Upper lobe of left lung (tissue), 6 donors: Measurements from ENCODE around the gene CCDC148. TPM values are rescaled to one million over a fixed set of nuclear protein-coding genes. Genes with fewer than 3 reads are reported as not detected.
"Not testable (repeated sequence)": the region's sequence is repeated elsewhere in the genome, so short reads cannot be mapped to it uniquely, and the experiment has no call there.

Source experiments
- ATAC-seq, 2 donors: fragments of 200-7000 bp; cut with Tn5 transposase; one replicate each; pipeline ENCODE4 v1.9.1; 2022; ENCODE audit warnings: mild to moderate bottlenecking in 2 of 2, moderate library complexity in 2 of 2; ENCODE audit not compliant: low FRiP score in 2 of 2
- DNase-seq, 2 donors: peaks; one replicate each; pipeline ENCODE4 v3.0.0-alpha.2; 2019 to 2020
- H3K27ac ChIP-seq, 4 donors: fragments of 200-600 bp; sonication (generic); one replicate each; pipeline ENCODE4 v1.5.1; 2016 to 2019
- H3K27me3 ChIP-seq, 4 donors: fragments of 200-600 bp; sonication (generic); one replicate each; pipeline ENCODE4 v1.5.1; 2017 to 2019
- H3K36me3 ChIP-seq, 4 donors: fragments of 200-600 bp; sonication (generic); one replicate each; pipeline ENCODE4 v1.5.1; 2016 to 2019
- H3K4me1 ChIP-seq, 4 donors: fragments of 200-600 bp; sonication (generic); one replicate each; pipeline ENCODE4 v1.5.1; 2018 to 2019
- H3K4me3 ChIP-seq, 4 donors: fragments of 200-600 bp; sonication (generic); one replicate each; pipeline ENCODE4 v1.5.1; 2017 to 2019; ENCODE audit warnings: mild to moderate bottlenecking in 2 of 4, moderate library complexity in 1 of 4
- H3K9me3 ChIP-seq, 4 donors: fragments of 200-600 bp; sonication (generic); one replicate each; pipeline ENCODE4 v1.5.1; 2018 to 2019
- CTCF ChIP-seq, 6 experiments: fragments of 450-650 bp in 4 of 6; fragments of 200-600 bp in 2 of 6; sonication (generic) in 2 of 6; IDR thresholded peaks; one replicate each; pipeline ENCODE4 v1.5.1; 2016 to 2019; ENCODE audit warnings: antibody characterized with exemption in 6 of 6
- EP300 ChIP-seq, 4 donors: sonication (generic); formaldehyde crosslinking; IDR thresholded peaks; one replicate each; pipeline ENCODE4 v1.5.1; 2017; ENCODE audit warnings: antibody characterized with exemption in 4 of 4, control low read depth in 2 of 4
- POLR2A ChIP-seq, 4 donors: fragments of 450-650 bp; IDR thresholded peaks; one replicate each; pipeline ENCODE4 v1.5.1; 2016 to 2017; ENCODE audit warnings: antibody characterized with exemption in 4 of 4, mild to moderate bottlenecking in 2 of 4
- POLR2AphosphoS5 ChIP-seq, 2 donors: sonication (generic); formaldehyde crosslinking; IDR thresholded peaks; one replicate each; pipeline ENCODE4 v1.5.1; 2017; ENCODE audit warnings: antibody characterized with exemption in 2 of 2
- WGBS, 2 donors: methylation state at CpG; one replicate each; pipeline ENCODE4 v1.1.5; 2017 to 2018; 5-methylcytosine and 5-hydroxymethylcytosine counted together
- total RNA-seq, 6 donors: library from RNA; depleted of rRNA in 4 of 6; stranded (reverse); fragments of >200 nt in 4 of 6; gene quantifications; one replicate each; pipeline versions ENCODE4 v1.1.0 to v1.2.1, GENCODE V29; 2016 to 2021
- donor health status: DM: no; HTN: no; CAD: no; lungs with moderate emphysema.
- donor health status: DM: no; HTN: yes; CAD: no; lungs with severe emphysema.

The CCDC148 gene
- total RNA-seq, 6 donors from 2014 or later, result 0.69 to 4.2 (median 1.9) TPM

- peaks cover 0 to 19% (median 1%) of the 10 kb centered on the region in 4 donors for H3K4me1 ChIP-seq
- DNase-seq, result no peak
- H3K9me3 ChIP-seq, result no peaks in the 10 kb centered on the region
- peak overlapping the region in 1 of 4 donors; percentile 53 for H3K27ac ChIP-seq
- no peak for ATAC-seq
- no peak overlapping the region for H3K4me3 ChIP-seq
- 39 to 51% methylated on average over 3 of the region's 3 CpGs for WGBS, 2 donors
- TF ChIP-seq POLR2A (IDR thresholded peaks at IDR 0.05), result no peak
- TF ChIP-seq CTCF (IDR thresholded peaks at IDR 0.05), result no peak
- TF ChIP-seq EP300 (IDR thresholded peaks at IDR 0.05), result no peak
- no peak for TF ChIP-seq POLR2AphosphoS5 (IDR thresholded peaks at IDR 0.05)
- no peaks in the 10 kb centered on the region for H3K36me3 ChIP-seq
- no peaks in the 10 kb centered on the region for H3K27me3 ChIP-seq
Measured at GRCh38 chr2:158477202-158477601, 20.6 kb upstream of the CCDC148 start.

- not testable (repeated sequence) for H3K36me3 ChIP-seq, H3K27me3 ChIP-seq, ATAC-seq, H3K9me3 ChIP-seq, H3K27ac ChIP-seq, H3K4me3 ChIP-seq, DNase-seq
- WGBS, 2 donors, result 92 to 98% methylated on average over 3 of the region's 3 CpGs
- H3K4me1 ChIP-seq, result peaks cover 0 to 19% (median 1%) of the 10 kb centered on the region in 4 donors
Measured at GRCh38 chr2:158474526-158475011, 18.0 kb upstream of the CCDC148 start.

- no peak overlapping the region for H3K4me3 ChIP-seq
- TF ChIP-seq POLR2A (IDR thresholded peaks at IDR 0.05), result no peak
- no peak for TF ChIP-seq EP300 (IDR thresholded peaks at IDR 0.05)
- H3K9me3 ChIP-seq, result no peaks in the 10 kb centered on the region
- peaks cover 0 to 15% (median 1%) of the 10 kb centered on the region in 4 donors for H3K4me1 ChIP-seq
- H3K27ac ChIP-seq, result no peak overlapping the region
- DNase-seq (no peak), ATAC-seq (no peak)
- no peaks in the 10 kb centered on the region for H3K27me3 ChIP-seq
- H3K36me3 ChIP-seq, result no peaks in the 10 kb centered on the region
- 91 to 94% methylated on average over 8 of the region's 8 CpGs for WGBS, 2 donors
Measured at GRCh38 chr2:158473719-158474392, 17.3 kb upstream of the CCDC148 start.

- not testable (repeated sequence) for H3K9me3 ChIP-seq, H3K27ac ChIP-seq, ATAC-seq, H3K4me3 ChIP-seq, H3K36me3 ChIP-seq, H3K27me3 ChIP-seq, DNase-seq
- H3K4me1 ChIP-seq, result peaks cover 0 to 12% (median 0%) of the 10 kb centered on the region in 4 donors
- 100% methylated on average over 3 of the region's 3 CpGs for WGBS, 2 donors
Measured at GRCh38 chr2:158473300-158473699, 16.7 kb upstream of the CCDC148 start.

- DNase-seq, H3K36me3 ChIP-seq, H3K4me3 ChIP-seq, ATAC-seq, H3K9me3 ChIP-seq, H3K27ac ChIP-seq, H3K27me3 ChIP-seq: not testable (repeated sequence)
- WGBS, 2 donors, result 90 to 94% methylated on average over 3 of the region's 3 CpGs
- H3K4me1 ChIP-seq, result peaks cover 0 to 12% (median 0%) of the 10 kb centered on the region in 4 donors
Measured at GRCh38 chr2:158472829-158473228, 16.3 kb upstream of the CCDC148 start.

- no peaks in the 10 kb centered on the region for H3K27me3 ChIP-seq
- no peaks in the 10 kb centered on the region for H3K4me1 ChIP-seq
- no peak for TF ChIP-seq POLR2AphosphoS5 (IDR thresholded peaks at IDR 0.05)
- TF ChIP-seq EP300 (IDR thresholded peaks at IDR 0.05), result no peak
- no peak for TF ChIP-seq POLR2A (IDR thresholded peaks at IDR 0.05)
- no peak for TF ChIP-seq CTCF (IDR thresholded peaks at IDR 0.05)
- no peaks in the 10 kb centered on the region for H3K36me3 ChIP-seq
- 85 to 91% methylated on average over 4 of the region's 4 CpGs for WGBS, 2 donors
- no peak overlapping the region for H3K27ac ChIP-seq
- DNase-seq, result no peak
- H3K9me3 ChIP-seq, result no peaks in the 10 kb centered on the region
- ATAC-seq, result no peak
- H3K4me3 ChIP-seq, result no peak overlapping the region
Measured at GRCh38 chr2:158467248-158467647, 10.7 kb upstream of the CCDC148 start.
